NCI-H82 treated with DMSO at 0.1 percent for 48 hours (cell line): Measurements from ENCODE around the gene HLA-DQB1.
"Not testable (repeated sequence)": the region's sequence is repeated elsewhere in the genome, so short reads cannot be mapped to it uniquely, and the experiment has no call there.

Experiments used
- DNase-seq: peaks from one replicate; lab custom pipeline; 2025; ENCODE audit not compliant: unreplicated experiment; lab: John Stamatoyannopoulos, UW

The HLA-DQB1 gene

GRCh38 chr6:32666420-32667300 is at the start of gene HLA-DQB1:
Gene HLA-DQB1, minus strand, starts transcription at chr6:32666657. Its CDS starts 50 bp downstream, at chr6:32666607.
- DNase-seq: peak; percentile 37

- no peak for DNase-seq
Observed at GRCh38 chr6:32713241-32713640, 46.8 kb upstream of the HLA-DQB1 start.

- DNase-seq: no peak
Observed at GRCh38 chr6:32709625-32710024, 43.2 kb upstream of the HLA-DQB1 start.

GRCh38 chr6:32705164-32705563 is 38.7 kb upstream of the HLA-DQB1 start:
- not testable (repeated sequence) for DNase-seq

GRCh38 chr6:32703347-32703746 is 36.9 kb upstream of the HLA-DQB1 start:
- no peak for DNase-seq

- peak; percentile 54 for DNase-seq
Observed at GRCh38 chr6:32700391-32701040, 34.1 kb upstream of the HLA-DQB1 start.

GRCh38 chr6:32697031-32697430 is 30.6 kb upstream of the HLA-DQB1 start:
- no peak for DNase-seq

- DNase-seq: peak; percentile 20
Observed at GRCh38 chr6:32692019-32692418, 25.6 kb upstream of the HLA-DQB1 start.

- no peak for DNase-seq
Observed at GRCh38 chr6:32689531-32690501, 23.4 kb upstream of the HLA-DQB1 start.

- no peak for DNase-seq
Observed at GRCh38 chr6:32685603-32686002, 19.1 kb upstream of the HLA-DQB1 start.

GRCh38 chr6:32684246-32684645 is 17.8 kb upstream of the HLA-DQB1 start:
- DNase-seq: peak; percentile 99

GRCh38 chr6:32680055-32680454 is 13.6 kb upstream of the HLA-DQB1 start:
- no peak for DNase-seq

GRCh38 chr6:32679492-32679891 is 13.0 kb upstream of the HLA-DQB1 start:
- no peak for DNase-seq

- DNase-seq: not testable (repeated sequence)
Observed at GRCh38 chr6:32674123-32674522, 7.7 kb upstream of the HLA-DQB1 start.

GRCh38 chr6:32671908-32672307 is 5.5 kb upstream of the HLA-DQB1 start:
- DNase-seq: not testable (repeated sequence)

GRCh38 chr6:32669893-32670292 is 3.4 kb upstream of the HLA-DQB1 start:
- no peak for DNase-seq

GRCh38 chr6:32669240-32669639 is 2.8 kb upstream of the HLA-DQB1 start:
- no peak for DNase-seq

GRCh38 chr6:32668226-32668747 is 1.8 kb upstream of the HLA-DQB1 start:
- no peak for DNase-seq

GRCh38 chr6:32665661-32666060 is 796 bp downstream of the HLA-DQB1 start:
- DNase-seq: no peak

- DNase-seq: no peak
Observed at GRCh38 chr6:32664827-32665362, 1.6 kb downstream of the HLA-DQB1 start.

GRCh38 chr6:32664354-32664753 is 2.1 kb downstream of the HLA-DQB1 start:
- DNase-seq: no peak
